ENCODE data around the gene SLC2A9.

SLC2A9 gene

GRCh38 chr4:10018818-10019461 is 2.4 kb downstream of the SLC2A9 start:
- DNase-seq: peak; percentile 89

- DNase-seq: no peak
These were observed 4.0 kb downstream of the SLC2A9 start for GRCh38 chr4:10017037-10017893.

GRCh38 chr4:10016169-10016568 is 5.1 kb downstream of the SLC2A9 start:
- no peak for DNase-seq

- DNase-seq: no peak
These were observed 6.0 kb downstream of the SLC2A9 start for GRCh38 chr4:10015140-10015753.

- peak in 1 of 2 experiments; percentile 11 for DNase-seq
These were observed 7.6 kb downstream of the SLC2A9 start for GRCh38 chr4:10013722-10014121.

GRCh38 chr4:10011885-10012284 is 9.4 kb downstream of the SLC2A9 start:
- DNase-seq: no peak

GRCh38 chr4:10011277-10011676 is 10.0 kb downstream of the SLC2A9 start:
- no peak for DNase-seq

GRCh38 chr4:10009861-10010500 is 11.3 kb downstream of the SLC2A9 start:
- no peak for DNase-seq

- DNase-seq: no peak
These were observed 12.7 kb downstream of the SLC2A9 start for GRCh38 chr4:10008609-10009005.

- DNase-seq: no peak
These were observed 13.3 kb downstream of the SLC2A9 start for GRCh38 chr4:10007793-10008608.

GRCh38 chr4:10007436-10007740 is 13.9 kb downstream of the SLC2A9 start:
- no peak for DNase-seq

GRCh38 chr4:10006601-10007435 is 14.5 kb downstream of the SLC2A9 start:
- no peak for DNase-seq

- no peak for DNase-seq
These were observed 15.1 kb downstream of the SLC2A9 start for GRCh38 chr4:10006231-10006600.

- DNase-seq: no peak
These were observed 15.7 kb downstream of the SLC2A9 start for GRCh38 chr4:10005632-10006031.

GRCh38 chr4:10003666-10004065 is 17.6 kb downstream of the SLC2A9 start:
- DNase-seq: no peak

- no peak for DNase-seq
These were observed 19.0 kb downstream of the SLC2A9 start for GRCh38 chr4:10002278-10002677.

GRCh38 chr4:10001757-10002156 is 19.5 kb downstream of the SLC2A9 start:
- no peak for DNase-seq

- no peak for DNase-seq
These were observed 21.2 kb downstream of the SLC2A9 start for GRCh38 chr4:9999956-10000561.

GRCh38 chr4:9997886-9998285 is 23.4 kb downstream of the SLC2A9 start:
- DNase-seq: no peak

- no peak for DNase-seq
These were observed 24.8 kb downstream of the SLC2A9 start for GRCh38 chr4:9996319-9997110.

Data from activated CD4-positive, alpha-beta T cell treated with anti-CD3 and anti-CD28 coated beads, Interleukin-2, amount 50 U/mL, for 4 hours (primary cell).